Body of pancreas (tissue), 4 donors: ENCODE measurements around the gene TAF4B. TPM values are rescaled to one million over a fixed set of nuclear protein-coding genes. Genes with fewer than 3 reads are reported as not detected.

ENCODE experiments used
- ATAC-seq: fragments of 150-250 bp; one replicate; pipeline ENCODE4 v1.9.1; 2016
- DNase-seq, 4 donors: peaks; one replicate each; pipeline ENCODE4 v3.0.0-alpha.2; 2019
- H3K27ac ChIP-seq, 4 donors: fragments of 200-600 bp; sonication (generic); 1 replicate in 3 of 4; 2 replicates in 1 of 4; pipeline versions ENCODE4 v1.5.1 to v1.6.1; 2016 to 2019; ENCODE audit warnings: mild to moderate bottlenecking in 1 of 4, mixed read lengths in 1 of 4, moderate library complexity in 1 of 4
- H3K27me3 ChIP-seq, 2 donors: fragments of 200-600 bp; sonication (generic); one replicate each; pipeline ENCODE4 v1.6.0; 2016; ENCODE audit warnings: mild to moderate bottlenecking in 1 of 2
- H3K36me3 ChIP-seq, 2 donors: fragments of 200-600 bp; sonication (generic); replicated peaks in 1 of 2; 2 replicates each; pipeline ENCODE4 v1.5.1; 2016; ENCODE audit warnings: low read depth in 2 of 2; ENCODE audit not compliant: insufficient read depth in 1 of 2
- H3K4me1 ChIP-seq: fragments of 200-600 bp; sonication (generic); one replicate; pipeline ENCODE4 v1.6.0; 2016
- H3K4me3 ChIP-seq, 2 donors: fragments of 200-600 bp; sonication (generic); 1 replicate in 1 of 2; 2 replicates in 1 of 2; pipeline ENCODE4 v1.5.1; 2016 to 2019
- H3K9me3 ChIP-seq, 3 donors: fragments of 200-600 bp; sonication (generic); 1 replicate in 2 of 3; 2 replicates in 1 of 3; pipeline ENCODE4 v1.5.1; 2016
- POLR2A ChIP-seq, 3 donors: fragments of 450-650 bp; IDR thresholded peaks; one replicate each; pipeline ENCODE4 v1.6.1; 2016; ENCODE audit warnings: antibody characterized with exemption in 3 of 3, mild to moderate bottlenecking in 2 of 3
- WGBS, 2 donors: methylation state at CpG; one replicate each; pipeline ENCODE4 v1.1.5; 2017; 5-methylcytosine and 5-hydroxymethylcytosine counted together
- intact Hi-C: fragments of 100-400 bp; cut with DNase I; formaldehyde crosslinking; loops from one replicate; pipeline ENCODE4 v1.15.1; 2023
- total RNA-seq, 2 donors: library from RNA; depleted of rRNA; stranded (reverse); fragments of >200 nt; gene quantifications; one replicate each; pipeline ENCODE4 v1.1.0, GENCODE V29; 2016
- TF ChIP-seq, protein P1 (sequence below), 7 experiments: fragments of 450-650 bp in 4 of 7; fragments of 200-600 bp in 3 of 7; sonication (generic) in 3 of 7; IDR thresholded peaks; one replicate each; pipeline ENCODE4 v1.5.1; 2016 to 2019; ENCODE audit warnings: antibody characterized with exemption in 7 of 7

TAF4B gene
- total RNA-seq, 2 donors from 2014 or later, result 4.2 to 12.2 TPM

DNA sequence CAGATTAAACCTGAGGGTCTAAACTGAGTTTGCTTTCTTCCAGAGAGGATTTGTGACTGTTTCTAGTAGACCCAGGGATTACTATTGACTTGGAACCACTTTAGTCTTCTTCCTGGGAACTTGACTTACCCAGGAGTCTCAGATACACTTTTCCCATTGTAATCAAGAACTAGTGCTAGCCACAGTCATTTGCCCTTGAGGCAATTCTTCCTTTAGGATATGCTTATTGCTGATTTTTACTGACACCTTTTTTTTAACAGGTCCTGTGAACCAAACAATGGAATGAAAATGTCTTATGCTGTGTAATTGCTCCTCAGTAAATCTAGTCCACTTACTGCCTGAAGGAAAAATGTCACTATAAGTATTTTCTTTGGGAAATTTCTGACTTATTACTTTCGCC is 78.3 kb downstream of the TAF4B start:
- WGBS, 2 donors, result 84 to 95% methylated on average over 1 of the region's 1 CpG
- Histone ChIP-seq H3K36me3 (no peaks in the 10 kb centered on the region), H3K4me1 (peaks cover 7% of the 10 kb centered on the region), H3K27ac (no peak overlapping the region), H3K27me3 (no peaks in the 10 kb centered on the region), H3K9me3 (no peaks in the 10 kb centered on the region), H3K4me3 (no peak overlapping the region)
- TF ChIP-seq POLR2A (IDR thresholded peaks at IDR 0.05), result no peak
- TF ChIP-seq, protein P1, sequence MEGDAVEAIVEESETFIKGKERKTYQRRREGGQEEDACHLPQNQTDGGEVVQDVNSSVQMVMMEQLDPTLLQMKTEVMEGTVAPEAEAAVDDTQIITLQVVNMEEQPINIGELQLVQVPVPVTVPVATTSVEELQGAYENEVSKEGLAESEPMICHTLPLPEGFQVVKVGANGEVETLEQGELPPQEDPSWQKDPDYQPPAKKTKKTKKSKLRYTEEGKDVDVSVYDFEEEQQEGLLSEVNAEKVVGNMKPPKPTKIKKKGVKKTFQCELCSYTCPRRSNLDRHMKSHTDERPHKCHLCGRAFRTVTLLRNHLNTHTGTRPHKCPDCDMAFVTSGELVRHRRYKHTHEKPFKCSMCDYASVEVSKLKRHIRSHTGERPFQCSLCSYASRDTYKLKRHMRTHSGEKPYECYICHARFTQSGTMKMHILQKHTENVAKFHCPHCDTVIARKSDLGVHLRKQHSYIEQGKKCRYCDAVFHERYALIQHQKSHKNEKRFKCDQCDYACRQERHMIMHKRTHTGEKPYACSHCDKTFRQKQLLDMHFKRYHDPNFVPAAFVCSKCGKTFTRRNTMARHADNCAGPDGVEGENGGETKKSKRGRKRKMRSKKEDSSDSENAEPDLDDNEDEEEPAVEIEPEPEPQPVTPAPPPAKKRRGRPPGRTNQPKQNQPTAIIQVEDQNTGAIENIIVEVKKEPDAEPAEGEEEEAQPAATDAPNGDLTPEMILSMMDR (IDR thresholded peaks at IDR 0.05), result no peak
- ATAC-seq, result no peak
- DNase-seq, result no peak
- intact Hi-C loops, result no loop called here

- no peak for ATAC-seq
- TF ChIP-seq, protein P1 (IDR thresholded peaks at IDR 0.05), result peak in 6 of 7 experiments; percentile 34 to 55 (median 50)
- no peak for TF ChIP-seq POLR2A (IDR thresholded peaks at IDR 0.05)
- intact Hi-C loops, result no loop called here
- no peaks in the 10 kb centered on the region for H3K9me3 ChIP-seq
- DNase-seq, result peak in 3 of 4 donors; percentile 11 to 28 (median 15)
- H3K27me3 ChIP-seq, result no peaks in the 10 kb centered on the region
- H3K36me3 ChIP-seq, result no peaks in the 10 kb centered on the region
- 43 to 45% methylated on average over 3 of the region's 3 CpGs for WGBS, 2 donors
- no peaks in the 10 kb centered on the region for H3K4me1 ChIP-seq
- H3K27ac ChIP-seq, result no peak overlapping the region
- no peak overlapping the region for H3K4me3 ChIP-seq
These were observed 81.0 kb downstream of the TAF4B start for GRCh38 chr18:26307161-26307773.

GRCh38 chr18:26309281-26309680 is 83.0 kb downstream of the TAF4B start:
- intact Hi-C loops, result no loop called here
- H3K27ac ChIP-seq, result no peak overlapping the region
- TF ChIP-seq, protein P1 (IDR thresholded peaks at IDR 0.05), result no peak
- no peaks in the 10 kb centered on the region for H3K4me1 ChIP-seq
- DNase-seq (no peak), ATAC-seq (no peak)
- WGBS, 2 donors, result 80 to 82% methylated on average over 1 of the region's 1 CpG
- H3K27me3 ChIP-seq, result no peaks in the 10 kb centered on the region
- H3K9me3 ChIP-seq, result no peaks in the 10 kb centered on the region
- H3K36me3 ChIP-seq, result no peaks in the 10 kb centered on the region
- H3K4me3 ChIP-seq, result no peak overlapping the region

GRCh38 chr18:26312199-26312598 is 86.0 kb downstream of the TAF4B start:
- H3K4me3 ChIP-seq, result no peak overlapping the region
- intact Hi-C loops, result no loop called here
- H3K27ac ChIP-seq, result no peak overlapping the region
- TF ChIP-seq, protein P1 (IDR thresholded peaks at IDR 0.05), result no peak
- TF ChIP-seq POLR2A (IDR thresholded peaks at IDR 0.05), result no peak
- H3K27me3 ChIP-seq, result no peaks in the 10 kb centered on the region
- H3K9me3 ChIP-seq, result no peaks in the 10 kb centered on the region
- no peaks in the 10 kb centered on the region for H3K36me3 ChIP-seq
- WGBS, 2 donors, result 82 to 88% methylated on average over 1 of the region's 1 CpG
- DNase-seq, result no peak
- no peak for ATAC-seq
- H3K4me1 ChIP-seq, result no peaks in the 10 kb centered on the region

DNA sequence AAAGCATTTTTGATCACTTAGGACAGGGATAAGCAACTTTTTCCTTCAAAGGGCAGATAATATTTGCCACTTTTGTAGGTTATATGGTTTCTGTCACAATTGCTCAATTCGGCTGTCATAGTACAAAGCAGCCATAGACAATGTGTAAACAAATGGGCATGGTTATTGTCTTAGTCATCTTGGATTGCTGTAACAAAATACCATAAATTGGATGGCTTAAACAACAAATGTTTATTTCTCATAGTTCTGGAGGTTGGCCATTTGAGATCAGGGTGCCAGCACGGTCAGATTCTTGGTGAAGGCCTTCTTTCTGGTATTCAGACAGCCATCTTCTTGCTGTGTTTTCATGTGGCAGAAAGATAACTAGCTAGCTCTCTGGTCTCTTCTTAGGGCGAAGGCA is 91.2 kb downstream of the TAF4B start:
- Histone ChIP-seq H3K36me3 (peaks cover 0 to 3% of the 10 kb centered on the region in 2 donors), H3K27me3 (no peaks in the 10 kb centered on the region), H3K4me3 (no peak overlapping the region), H3K4me1 (no peaks in the 10 kb centered on the region), H3K27ac (no peak overlapping the region), H3K9me3 (no peaks in the 10 kb centered on the region)
- no peak for DNase-seq
- TF ChIP-seq, protein P1 (IDR thresholded peaks at IDR 0.05), result no peak
- no peak for TF ChIP-seq POLR2A (IDR thresholded peaks at IDR 0.05)
- intact Hi-C loops, result no loop called here
- ATAC-seq, result no peak
- 96 to 99% methylated on average over 3 of the region's 3 CpGs for WGBS, 2 donors
